HepG2 (cell line): Measurements from ENCODE around the gene UST. TPM values are rescaled to one million over a fixed set of nuclear protein-coding genes. Genes with fewer than 3 reads are reported as not detected.

ENCODE experiments used
- ATAC-seq: fragments of 200-7000 bp; cut with Tn5 transposase; 3 replicates; pipeline ENCODE4 v1.9.1; 2020; ENCODE audit warnings: mild to moderate bottlenecking, moderate library complexity
- BruUV-seq: library from RNA; stranded (reverse); fragments of 400-500 nt; replicated peaks from 2 replicates; lab custom pipeline; 2021; lab: Mats Ljungman, UMichigan
- CTCF ChIA-PET: fragments of 300-600 bp; formaldehyde crosslinking; extraction: SDS; loops from one replicate; lab custom pipeline; 2021; ENCODE audit warnings: low total read pairs, inconsistent platforms, low intra/inter-chr PET ratio; lab: Yijun Ruan, JAX
- POLR2A ChIA-PET: fragments of 350-600 bp; sonication (Branson Sonifier 250); formaldehyde crosslinking; loops from one replicate; lab custom pipeline; 2020; ENCODE audit warnings: antibody characterized with exemption, inconsistent platforms; lab: Yijun Ruan, JAX
- DNase-seq: peaks from one replicate; pipeline ENCODE4 v3.0.0-alpha.2; 2015; ENCODE audit warnings: low spot score
- FAIRE-seq: peaks from 3 replicates; lab custom pipeline; 2011; peaks lifted over from hg19 to GRCh38; lab: Jason Lieb, UNC
- H2AFZ ChIP-seq: one replicate; pipeline ENCODE4 v1.6.1; 2011; ENCODE audit warnings: low read length, inconsistent platforms
- H3K27ac ChIP-seq: fragments of 300-600 bp; 3 replicates; pipeline ENCODE4 v1.8.0; 2011; ENCODE audit warnings: mixed run types, mild to moderate bottlenecking, mixed read lengths, low read length, inconsistent platforms; ENCODE audit not compliant: insufficient read depth; ENCODE audit errors: extremely low read length
- H3K27me3 ChIP-seq, 2 experiments: fragments of 200-600 bp in 1 of 2; 2 replicates in 1 of 2; 3 replicates in 1 of 2; pipeline versions ENCODE4 v1.6.0 to v1.8.0; 2011; ENCODE audit warnings: low read length in 2 of 2, mild to moderate bottlenecking in 2 of 2, moderate library complexity in 2 of 2, inconsistent platforms in 1 of 2; ENCODE audit not compliant: insufficient read depth in 2 of 2, control insufficient read depth in 1 of 2
- H3K36me3 ChIP-seq, 2 experiments: fragments of 200-600 bp in 1 of 2; replicated peaks in 1 of 2; 2 replicates in 1 of 2; 3 replicates in 1 of 2; pipeline versions ENCODE4 v1.5.1 to v1.8.0; 2011; ENCODE audit warnings: low read length in 2 of 2, inconsistent platforms in 1 of 2; ENCODE audit not compliant: insufficient read depth in 2 of 2, control insufficient read depth in 1 of 2
- H3K4me1 ChIP-seq: 2 replicates; pipeline ENCODE4 v1.5.1; 2012; ENCODE audit warnings: low read length, inconsistent platforms; ENCODE audit not compliant: insufficient read depth
- H3K4me2 ChIP-seq: 2 replicates; pipeline ENCODE4 v1.6.0; 2011; ENCODE audit warnings: low read depth, low read length, inconsistent platforms
- H3K4me3 ChIP-seq, 3 experiments: fragments of 200-600 bp in 1 of 3; sonication (generic), shearing (Covaris generic) in 1 of 3; replicated peaks in 1 of 3; 2 replicates each; pipeline ENCODE4 v1.5.1; 2011 to 2016; ENCODE audit warnings: low read length in 3 of 3, inconsistent platforms in 2 of 3, low read depth in 2 of 3, mild to moderate bottlenecking in 2 of 3, control low read depth in 1 of 3, mixed read lengths in 1 of 3; ENCODE audit not compliant: insufficient read depth in 1 of 3
- H3K79me2 ChIP-seq: one replicate; pipeline ENCODE4 v1.6.1; 2011; ENCODE audit warnings: low read length, inconsistent platforms; ENCODE audit not compliant: insufficient read depth
- H3K9ac ChIP-seq: 2 replicates; pipeline ENCODE4 v1.6.0; 2011; ENCODE audit warnings: mild to moderate bottlenecking, low read depth, low read length, inconsistent platforms; ENCODE audit not compliant: insufficient read depth
- H3K9me3 ChIP-seq: 2 replicates; pipeline ENCODE4 v1.5.1; 2012; ENCODE audit warnings: mild to moderate bottlenecking, low read length
- H4K20me1 ChIP-seq: 2 replicates; pipeline ENCODE4 v1.6.0; 2011; ENCODE audit warnings: inconsistent platforms, mild to moderate bottlenecking, low read length, moderate library complexity; ENCODE audit not compliant: insufficient read depth
- ARNT2 ChIP-seq: sonication (generic); formaldehyde crosslinking; IDR thresholded peaks from 2 replicates; pipeline ENCODE4 v1.8.0; 2022; ENCODE audit warnings: mild to moderate bottlenecking, low read depth, missing genetic modification reagents, moderate library complexity
- GATAD2A ChIP-seq: IDR thresholded peaks from 2 replicates; pipeline ENCODE4 v1.6.1; 2016
- NCOA5 ChIP-seq: sonication (generic); formaldehyde crosslinking; IDR thresholded peaks from 2 replicates; pipeline ENCODE4 v1.4.0; 2020; ENCODE audit warnings: missing genetic modification reagents
- NFE2 ChIP-seq: sonication (generic); formaldehyde crosslinking; IDR thresholded peaks from 2 replicates; pipeline ENCODE4 v1.4.0; 2020; ENCODE audit warnings: missing genetic modification reagents
- NFYB ChIP-seq: sonication (generic); formaldehyde crosslinking; IDR thresholded peaks from 2 replicates; pipeline ENCODE4 v1.4.0; 2020; ENCODE audit warnings: missing genetic modification reagents
- RNF2 ChIP-seq: fragments of 450-650 bp; conservative IDR thresholded peaks from 2 replicates; pipeline ENCODE4 v1.6.1; 2016; ENCODE audit warnings: low read depth
- SIX4 ChIP-seq: sonication (generic); formaldehyde crosslinking; IDR thresholded peaks from 2 replicates; pipeline ENCODE4 v1.4.0; 2020; ENCODE audit warnings: missing genetic modification reagents
- SMAD3 ChIP-seq: sonication (generic); formaldehyde crosslinking; IDR thresholded peaks from 2 replicates; pipeline ENCODE4 v1.4.0; 2020; ENCODE audit warnings: missing genetic modification reagents
- ZNF253 ChIP-seq: sonication (generic); formaldehyde crosslinking; IDR thresholded peaks from 2 replicates; pipeline ENCODE4 v1.8.0; 2022; ENCODE audit warnings: mild to moderate bottlenecking, missing genetic modification reagents, borderline replicate concordance
- ZNF530 ChIP-seq: sonication (generic); formaldehyde crosslinking; IDR thresholded peaks from 2 replicates; pipeline ENCODE4 v1.5.0; 2020; ENCODE audit warnings: low read depth, mild to moderate bottlenecking, missing genetic modification reagents
- ZNF816 ChIP-seq: sonication (generic); formaldehyde crosslinking; IDR thresholded peaks from 2 replicates; pipeline ENCODE4 v1.8.0; 2022; ENCODE audit warnings: missing genetic modification reagents, mild to moderate bottlenecking, borderline replicate concordance
- ZNF839 ChIP-seq: sonication (generic); formaldehyde crosslinking; IDR thresholded peaks from 2 replicates; pipeline ENCODE4 v1.4.0; 2020; ENCODE audit warnings: missing genetic modification reagents, mild to moderate bottlenecking, borderline replicate concordance
- WGBS: methylation state at CpG from one replicate; pipeline ENCODE4 v1.1.6; 2017; ENCODE audit warnings: low lambda C conversion rate; 5-methylcytosine and 5-hydroxymethylcytosine counted together
- in situ Hi-C: cut with HindIII; loops from 2 replicates; pipeline ENCODE4 v1.10.0; 2017; ENCODE audit warnings: low pct_unique_long_range_greater_than_20kb; ENCODE audit not compliant: extremely low pct_ligation_motif_present
- intact Hi-C: fragments of 100-400 bp; cut with micrococcal nuclease; formaldehyde crosslinking; loops from one replicate; pipeline ENCODE4 v1.10.0; 2022; ENCODE audit not compliant: unreplicated experiment
- polyA plus RNA-seq, 8 experiments: library from polyadenylated mRNA; depleted of rRNA in 3 of 8; stranded (reverse) in 7 of 8; unstranded in 1 of 8; fragments of >200 nt; fragmentation: Illumina TruSeq in 4 of 8; extraction: Trizol in 4 of 8; gene quantifications; 2 replicates each; pipeline versions ENCODE4 v1.2.1 to v1.2.3, GENCODE V29; 2011 to 2016; ENCODE audit warnings: low read depth in 4 of 8, missing spikeins in 1 of 8, mixed read lengths in 1 of 8; ENCODE audit not compliant: insufficient read depth in 1 of 8
- total RNA-seq, 5 experiments: library from RNA; depleted of rRNA; stranded (reverse); fragments of >200 nt; fragmentation: Illumina TruSeq; extraction: Trizol; gene quantifications; 2 replicates each; pipeline ENCODE4 v1.2.3, GENCODE V29; 2016; ENCODE audit warnings: low read depth in 1 of 5
- TF ChIP-seq, protein P1 (sequence below): sonication (generic); formaldehyde crosslinking; IDR thresholded peaks from 2 replicates; pipeline ENCODE4 v1.4.0; 2020; ENCODE audit warnings: missing genetic modification reagents
- TF ChIP-seq, protein P2 (sequence below): sonication (generic); formaldehyde crosslinking; IDR thresholded peaks from 2 replicates; pipeline ENCODE4 v1.9.0; 2022; ENCODE audit warnings: low read depth, missing genetic modification reagents

UST gene
- total and polyA plus RNA-seq, 2 of the 13 experiments (the other 11 are each of a cell fraction or from before 2014, with no cell fraction given) = 0.27 TPM; not detected in 1

DNA sequence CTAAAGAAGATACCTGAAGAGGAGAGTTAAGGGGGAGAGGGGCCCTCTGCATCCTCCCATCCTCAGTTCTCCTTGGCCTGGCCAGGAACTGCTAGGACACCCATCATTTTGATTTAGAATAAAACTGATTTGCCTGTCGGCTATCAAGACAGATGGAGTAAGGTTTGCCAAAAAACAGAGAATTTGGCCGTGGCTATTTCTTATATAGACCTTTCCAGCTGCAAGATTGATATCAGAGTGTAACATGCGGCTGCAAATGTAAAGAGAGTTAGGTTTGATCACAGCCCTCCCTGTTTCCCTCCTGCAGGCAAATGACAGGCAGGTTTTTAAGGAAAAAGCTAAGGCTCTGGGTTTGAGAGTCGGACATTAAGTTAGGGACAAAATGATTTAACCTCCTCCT is 344.1 kb downstream of the UST start:
- FAIRE-seq = no peak
- H4K20me1 ChIP-seq = no peaks in the 10 kb centered on the region
- no peak overlapping the region for H2AFZ ChIP-seq
- ChIA-PET CTCF (no interaction called here), POLR2A (no interaction called here)
- TF ChIP-seq ARNT2 (no peak), SMAD3 (CRISPR knock-in tag) (no peak), NFE2 (CRISPR knock-in tag) (no peak)
- TF ChIP-seq, protein P1, sequence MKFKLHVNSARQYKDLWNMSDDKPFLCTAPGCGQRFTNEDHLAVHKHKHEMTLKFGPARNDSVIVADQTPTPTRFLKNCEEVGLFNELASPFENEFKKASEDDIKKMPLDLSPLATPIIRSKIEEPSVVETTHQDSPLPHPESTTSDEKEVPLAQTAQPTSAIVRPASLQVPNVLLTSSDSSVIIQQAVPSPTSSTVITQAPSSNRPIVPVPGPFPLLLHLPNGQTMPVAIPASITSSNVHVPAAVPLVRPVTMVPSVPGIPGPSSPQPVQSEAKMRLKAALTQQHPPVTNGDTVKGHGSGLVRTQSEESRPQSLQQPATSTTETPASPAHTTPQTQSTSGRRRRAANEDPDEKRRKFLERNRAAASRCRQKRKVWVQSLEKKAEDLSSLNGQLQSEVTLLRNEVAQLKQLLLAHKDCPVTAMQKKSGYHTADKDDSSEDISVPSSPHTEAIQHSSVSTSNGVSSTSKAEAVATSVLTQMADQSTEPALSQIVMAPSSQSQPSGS (CRISPR knock-in tag) = no peak
- H3K27me3 ChIP-seq = peaks cover 2 to 29% of the 10 kb centered on the region in 2 experiments; a peak in 4 of 5 replicates
- H3K9ac ChIP-seq = no peak overlapping the region
- BruUV-seq = no TSS peak
- intact Hi-C loops = no loop called here
- DNase-seq = no peak
- H3K9me3 ChIP-seq = no peaks in the 10 kb centered on the region
- 26% methylated on average over 4 of the region's 4 CpGs for WGBS
- no peak for ATAC-seq
- H3K4me3 ChIP-seq = no peak overlapping the region
- H3K79me2 ChIP-seq = no peaks in the 10 kb centered on the region
- H3K4me2 ChIP-seq = no peak overlapping the region
- H3K4me1 ChIP-seq = no peaks in the 10 kb centered on the region
- in situ Hi-C loops = no loop called here
- H3K36me3 ChIP-seq = no peaks in the 10 kb centered on the region
- no peak overlapping the region for H3K27ac ChIP-seq

- no peaks in the 10 kb centered on the region for H3K79me2 ChIP-seq
- no peak for ATAC-seq
- no TSS peak for BruUV-seq
- no peak for FAIRE-seq
- H3K9ac ChIP-seq = no peak overlapping the region
- in situ Hi-C loops (no loop called here), intact Hi-C loops (no loop called here)
- no peak overlapping the region for H3K27ac ChIP-seq
- POLR2A ChIA-PET = no interaction called here
- no peak for TF ChIP-seq ZNF253 (CRISPR knock-in tag)
- no peak for TF ChIP-seq NCOA5 (CRISPR knock-in tag)
- TF ChIP-seq GATAD2A (CRISPR knock-in tag) = no peak
- no peak for TF ChIP-seq ZNF530 (CRISPR knock-in tag)
- no peak for TF ChIP-seq ZNF816
- TF ChIP-seq SIX4 (CRISPR knock-in tag) = no peak
- TF ChIP-seq, protein P2, sequence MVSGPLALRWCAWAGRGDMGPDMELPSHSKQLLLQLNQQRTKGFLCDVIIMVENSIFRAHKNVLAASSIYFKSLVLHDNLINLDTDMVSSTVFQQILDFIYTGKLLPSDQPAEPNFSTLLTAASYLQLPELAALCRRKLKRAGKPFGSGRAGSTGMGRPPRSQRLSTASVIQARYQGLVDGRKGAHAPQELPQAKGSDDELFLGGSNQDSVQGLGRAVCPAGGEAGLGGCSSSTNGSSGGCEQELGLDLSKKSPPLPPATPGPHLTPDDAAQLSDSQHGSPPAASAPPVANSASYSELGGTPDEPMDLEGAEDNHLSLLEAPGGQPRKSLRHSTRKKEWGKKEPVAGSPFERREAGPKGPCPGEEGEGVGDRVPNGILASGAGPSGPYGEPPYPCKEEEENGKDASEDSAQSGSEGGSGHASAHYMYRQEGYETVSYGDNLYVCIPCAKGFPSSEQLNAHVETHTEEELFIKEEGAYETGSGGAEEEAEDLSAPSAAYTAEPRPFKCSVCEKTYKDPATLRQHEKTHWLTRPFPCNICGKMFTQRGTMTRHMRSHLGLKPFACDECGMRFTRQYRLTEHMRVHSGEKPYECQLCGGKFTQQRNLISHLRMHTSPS (CRISPR knock-in tag) = no peak
- TF ChIP-seq ZNF839 = no peak
- no peak for TF ChIP-seq RNF2
- TF ChIP-seq NFYB (CRISPR knock-in tag) = no peak
- H3K36me3 ChIP-seq = no peaks in the 10 kb centered on the region
- no peak overlapping the region for H3K4me2 ChIP-seq
- CTCF ChIA-PET = no interaction called here
- no peaks in the 10 kb centered on the region for H4K20me1 ChIP-seq
- H3K27me3 ChIP-seq = peaks cover 2 to 21% of the 10 kb centered on the region in 2 experiments; a peak in 4 of 5 replicates
- no peak overlapping the region for H2AFZ ChIP-seq
- no peak for DNase-seq
- no peak overlapping the region for H3K4me3 ChIP-seq
- H3K4me1 ChIP-seq = no peaks in the 10 kb centered on the region
- H3K9me3 ChIP-seq = peaks cover 19% of the 10 kb centered on the region
- 4% methylated on average over 3 of the region's 3 CpGs for WGBS
Measured at GRCh38 chr6:149093643-149094042, 346.8 kb downstream of the UST start.
